SH-SY5Y (cell line): ENCODE data around the gene STAM.

Experiments used
- GATA2 ChIP-seq: IDR thresholded peaks from 2 replicates; pipeline ENCODE4 v1.6.1; 2011; ENCODE audit warnings: mild to moderate bottlenecking, low read depth, low read length
- GATA3 ChIP-seq: IDR thresholded peaks from 2 replicates; pipeline ENCODE4 v1.6.1; 2011; ENCODE audit warnings: low read depth, mild to moderate bottlenecking, low read length, moderate library complexity

DNA sequence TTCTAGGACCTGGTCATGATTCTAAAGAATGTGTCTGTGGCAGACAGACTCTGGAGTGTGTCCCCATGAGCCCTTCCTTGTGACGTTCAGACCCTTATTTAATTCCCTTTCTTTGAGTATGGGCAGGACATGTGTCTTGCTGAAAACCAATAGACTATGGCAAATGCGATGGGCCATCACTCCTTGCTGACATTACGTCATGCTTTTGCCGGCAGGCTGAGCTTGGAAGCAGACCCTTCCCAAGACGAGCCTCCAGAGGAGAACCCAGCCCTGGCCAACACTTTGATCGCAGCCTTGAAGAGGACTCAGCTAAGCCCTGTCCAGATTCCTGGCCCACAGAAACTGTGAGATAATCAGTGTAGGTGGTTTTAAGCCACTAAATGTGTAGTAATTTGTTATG lies 89.7 kb downstream of the STAM start:
- TF ChIP-seq GATA2 (no peak), GATA3 (no peak)
